Hepatocyte (in vitro differentiated cells): ENCODE data around the gene ABCG4.

Experiments used
- EZH2 ChIP-seq: fragments of 200-600 bp; sonication (generic); IDR thresholded peaks from 2 replicates; pipeline ENCODE4 v1.6.1; 2016; ENCODE audit warnings: antibody characterized with exemption, mild to moderate bottlenecking, borderline replicate concordance
- EZH2phosphoT487 ChIP-seq: fragments of 200-600 bp; sonication (generic); IDR thresholded peaks from one replicate; pipeline ENCODE4 v1.6.1; 2018; ENCODE audit warnings: antibody characterized with exemption, mild to moderate bottlenecking, low read depth, moderate library complexity; ENCODE audit not compliant: unreplicated experiment, severe bottlenecking
- TF ChIP-seq, protein P1 (sequence below): fragments of 200-600 bp; sonication (generic); IDR thresholded peaks from 2 replicates; pipeline ENCODE4 v1.5.1; 2016; ENCODE audit warnings: antibody characterized with exemption, mild to moderate bottlenecking; ENCODE audit not compliant: poor library complexity

DNA sequence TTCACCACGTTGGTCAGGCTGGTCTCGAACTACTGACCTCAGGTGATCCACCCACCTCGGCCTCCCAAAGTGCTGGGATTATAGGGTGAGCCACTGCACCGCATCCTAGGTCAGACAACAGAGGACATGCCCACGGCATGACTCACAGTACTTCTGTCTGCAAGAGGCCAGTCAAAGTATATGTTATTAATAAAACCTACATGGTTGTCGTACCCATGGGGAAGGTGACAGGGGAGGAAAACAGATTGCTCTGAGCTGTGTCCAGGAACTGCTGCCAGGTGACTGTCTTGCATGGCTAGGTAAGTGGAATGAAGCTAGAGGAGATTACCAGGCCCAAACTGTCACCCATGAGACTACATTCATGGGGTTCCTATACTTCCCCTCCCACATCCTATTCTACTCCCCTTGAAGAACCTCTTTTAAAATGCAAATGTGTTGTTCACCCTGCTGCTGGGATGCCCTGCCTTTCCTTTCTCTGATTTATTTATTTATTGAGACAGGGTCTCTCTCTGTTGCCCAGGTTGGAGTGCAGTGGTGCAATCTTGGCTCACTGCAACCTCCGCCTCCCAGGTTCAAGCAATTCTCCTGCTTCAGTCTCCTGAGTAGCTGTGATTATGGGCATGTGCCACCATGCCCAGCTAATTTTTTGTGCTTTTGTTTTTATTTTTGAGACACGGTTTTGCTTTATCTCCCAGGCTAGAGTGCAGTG lies 17.7 kb downstream of the ABCG4 start:
- TF ChIP-seq, protein P1, sequence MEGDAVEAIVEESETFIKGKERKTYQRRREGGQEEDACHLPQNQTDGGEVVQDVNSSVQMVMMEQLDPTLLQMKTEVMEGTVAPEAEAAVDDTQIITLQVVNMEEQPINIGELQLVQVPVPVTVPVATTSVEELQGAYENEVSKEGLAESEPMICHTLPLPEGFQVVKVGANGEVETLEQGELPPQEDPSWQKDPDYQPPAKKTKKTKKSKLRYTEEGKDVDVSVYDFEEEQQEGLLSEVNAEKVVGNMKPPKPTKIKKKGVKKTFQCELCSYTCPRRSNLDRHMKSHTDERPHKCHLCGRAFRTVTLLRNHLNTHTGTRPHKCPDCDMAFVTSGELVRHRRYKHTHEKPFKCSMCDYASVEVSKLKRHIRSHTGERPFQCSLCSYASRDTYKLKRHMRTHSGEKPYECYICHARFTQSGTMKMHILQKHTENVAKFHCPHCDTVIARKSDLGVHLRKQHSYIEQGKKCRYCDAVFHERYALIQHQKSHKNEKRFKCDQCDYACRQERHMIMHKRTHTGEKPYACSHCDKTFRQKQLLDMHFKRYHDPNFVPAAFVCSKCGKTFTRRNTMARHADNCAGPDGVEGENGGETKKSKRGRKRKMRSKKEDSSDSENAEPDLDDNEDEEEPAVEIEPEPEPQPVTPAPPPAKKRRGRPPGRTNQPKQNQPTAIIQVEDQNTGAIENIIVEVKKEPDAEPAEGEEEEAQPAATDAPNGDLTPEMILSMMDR, result no peak
- no peak for TF ChIP-seq EZH2
- TF ChIP-seq EZH2phosphoT487, result no peak
